GM15510 (cell line): Measurements from ENCODE around the gene NOTO.
A peak's percentile ranks its signal among the peaks of the same experiment; 100 is the strongest.

Source experiments
- POLR2A ChIP-seq: IDR thresholded peaks from 3 replicates; pipeline ENCODE4 v1.6.1; 2011; ENCODE audit warnings: borderline replicate concordance; ENCODE audit not compliant: insufficient read length; ENCODE audit errors: extremely low read depth

Gene NOTO

DNA sequence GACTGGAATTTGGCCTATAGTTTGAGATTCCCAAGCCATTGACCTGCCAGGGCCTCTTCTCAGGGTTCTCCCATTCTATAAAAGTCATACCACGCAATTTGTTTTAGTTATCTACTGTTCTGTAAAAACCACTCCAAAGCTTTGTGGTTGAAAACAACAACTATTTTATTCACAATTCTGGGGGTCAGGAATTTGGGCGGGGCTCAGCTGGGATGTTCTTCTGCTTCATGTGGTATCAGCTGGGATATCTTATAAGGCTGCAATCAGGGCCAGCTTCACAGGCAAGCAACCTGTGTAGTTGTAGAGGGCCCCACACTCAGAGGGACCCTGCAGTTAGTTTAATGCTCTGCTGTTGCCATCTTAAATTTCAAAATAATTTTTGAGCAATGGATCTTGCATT is 16.4 kb upstream of the NOTO start:
- TF ChIP-seq POLR2A: no peak

DNA sequence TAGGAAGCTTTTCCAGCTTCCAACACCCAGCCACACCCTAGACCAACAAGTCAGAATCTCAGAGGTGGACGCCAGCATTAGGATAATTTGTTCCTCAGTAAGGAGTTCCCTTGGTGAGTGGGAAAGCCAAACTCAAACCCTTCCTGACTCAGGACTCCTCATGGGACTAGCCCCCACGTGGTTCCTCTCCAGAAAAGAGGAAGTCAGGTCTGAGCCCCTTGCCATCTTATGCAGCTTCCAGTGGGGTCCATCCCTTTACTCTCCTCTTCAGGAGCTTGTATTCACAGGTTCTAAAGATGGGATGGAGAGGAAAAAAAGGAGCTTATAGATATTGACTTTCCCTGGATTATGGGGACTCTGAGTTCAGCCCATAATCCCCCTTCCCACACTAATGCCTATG is 14.8 kb upstream of the NOTO start:
- TF ChIP-seq POLR2A: no peak

DNA sequence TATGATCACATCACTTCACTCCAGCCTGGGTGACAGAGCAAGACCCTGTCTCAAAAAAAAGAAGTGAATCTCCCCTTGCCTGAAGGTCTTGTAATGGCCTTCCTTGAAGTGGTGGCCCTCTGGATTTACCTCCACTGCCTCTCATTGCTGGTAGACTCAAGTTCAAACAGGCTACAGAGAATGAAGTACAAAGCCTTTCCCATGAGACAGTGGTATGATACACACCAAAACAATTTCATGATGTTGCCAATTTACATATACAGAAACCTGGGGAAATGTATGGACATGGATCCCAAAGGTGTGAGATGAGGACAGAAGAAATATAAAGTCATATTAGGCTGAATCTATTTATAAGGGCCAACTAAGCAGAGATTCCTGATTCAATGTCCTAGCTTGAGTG is 4.8 kb upstream of the NOTO start:
- TF ChIP-seq POLR2A: no peak

DNA sequence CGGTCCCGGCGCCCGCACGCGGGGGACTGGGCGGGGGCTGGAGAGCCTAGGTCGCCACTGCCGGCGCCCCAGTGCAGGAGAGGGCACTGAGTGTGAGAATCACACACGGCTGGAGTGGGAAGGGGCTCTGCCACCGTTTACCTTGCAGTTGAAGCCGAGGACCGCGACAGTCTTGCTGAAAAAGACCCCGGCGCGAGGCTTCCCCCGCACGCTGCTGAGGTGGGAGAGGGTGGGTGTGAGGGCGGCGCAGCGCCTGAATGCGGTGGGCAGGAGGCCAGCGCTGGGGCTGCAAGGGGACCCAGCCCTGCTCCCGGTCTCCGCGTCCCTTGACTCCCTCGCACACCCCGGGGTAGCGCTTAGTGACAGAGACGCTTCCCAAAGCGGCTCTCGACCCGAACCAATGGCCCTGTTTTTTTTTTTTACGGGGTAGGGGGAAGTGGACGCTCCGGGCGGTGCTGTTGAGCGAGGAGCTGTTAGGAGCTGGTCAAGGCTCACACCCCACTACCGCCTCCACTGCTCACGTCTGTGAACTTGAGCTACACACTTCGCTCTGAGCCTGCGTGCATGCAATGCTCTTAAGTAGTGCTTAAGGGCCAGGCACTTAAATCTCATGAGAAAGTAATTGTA is 794 bp downstream of the NOTO start:
- no peak for TF ChIP-seq POLR2A

DNA sequence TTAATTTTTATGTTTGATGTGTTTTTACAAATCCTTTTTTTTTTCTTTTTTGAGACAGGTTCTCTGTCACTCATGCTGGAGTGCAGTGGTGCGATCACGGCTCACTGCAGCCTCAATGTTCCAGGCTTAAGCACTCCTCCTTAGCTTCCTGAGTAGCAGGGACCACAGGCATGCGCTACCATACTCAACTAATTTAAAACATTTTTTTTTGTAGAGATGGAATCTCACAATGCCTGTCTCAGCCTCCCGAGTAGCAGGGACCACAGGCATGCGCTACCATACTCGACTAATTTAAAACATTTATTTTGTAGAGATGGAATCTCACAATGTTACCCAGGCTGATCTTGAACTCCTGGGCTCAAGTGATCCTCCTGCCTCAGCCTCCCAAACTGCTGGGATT is 3.2 kb downstream of the NOTO start:
- no peak for TF ChIP-seq POLR2A

DNA sequence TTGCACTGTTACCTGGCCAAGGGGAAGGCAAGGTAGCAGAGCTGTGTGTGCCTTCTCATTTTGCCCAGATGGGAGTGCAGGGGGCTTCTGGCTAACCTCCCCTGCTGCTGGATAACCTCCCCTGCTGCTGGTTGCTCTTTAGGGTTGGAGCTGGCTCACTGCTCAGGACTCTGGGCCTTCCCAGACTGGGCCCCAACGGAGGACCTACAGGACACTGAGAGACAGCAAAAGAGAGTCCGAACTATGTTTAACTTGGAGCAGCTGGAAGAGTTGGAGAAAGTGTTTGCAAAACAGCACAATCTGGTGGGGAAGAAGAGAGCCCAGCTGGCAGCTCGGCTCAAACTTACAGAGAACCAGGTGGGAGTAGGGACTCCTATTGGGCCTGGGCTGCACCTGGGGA is 5.9 kb downstream of the NOTO start:
- TF ChIP-seq POLR2A: no peak

DNA sequence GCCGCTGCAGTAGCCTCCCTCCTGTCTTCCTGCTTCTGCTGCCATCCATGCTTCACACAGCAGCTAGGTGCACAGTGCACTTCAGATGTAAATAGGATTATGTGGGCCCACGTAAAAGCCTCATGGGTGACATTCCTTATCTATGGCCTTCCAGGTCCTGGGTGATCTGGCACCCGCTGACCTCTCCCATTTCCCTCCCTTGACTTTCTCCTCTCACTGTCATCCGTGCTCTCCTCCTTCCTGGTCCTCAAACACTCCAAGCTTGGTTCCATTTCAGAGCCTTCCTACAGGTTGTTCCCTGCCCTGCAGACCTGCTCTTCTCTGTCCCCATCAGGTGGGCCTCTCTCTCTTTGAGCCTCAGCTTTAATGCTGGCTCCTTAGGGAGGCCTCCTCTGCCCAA is 7.6 kb downstream of the NOTO start:
- no peak for TF ChIP-seq POLR2A

DNA sequence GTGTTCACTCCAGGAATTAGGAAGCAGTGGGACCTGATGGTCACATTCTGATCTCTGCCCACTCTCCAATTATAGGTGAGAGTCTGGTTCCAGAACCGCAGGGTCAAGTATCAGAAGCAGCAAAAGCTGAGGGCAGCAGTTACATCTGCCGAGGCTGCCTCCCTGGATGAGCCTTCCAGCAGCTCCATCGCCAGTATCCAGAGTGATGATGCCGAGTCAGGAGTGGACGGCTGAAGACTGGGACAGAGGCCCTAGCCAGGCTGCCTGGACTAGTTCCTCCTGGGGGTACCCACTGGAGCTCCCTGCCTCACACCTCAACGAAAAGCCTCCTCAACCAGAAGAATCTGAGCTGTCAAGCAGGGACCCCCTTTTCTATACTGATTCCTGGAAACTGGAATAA is 8.3 kb downstream of the NOTO start:
- no peak for TF ChIP-seq POLR2A

DNA sequence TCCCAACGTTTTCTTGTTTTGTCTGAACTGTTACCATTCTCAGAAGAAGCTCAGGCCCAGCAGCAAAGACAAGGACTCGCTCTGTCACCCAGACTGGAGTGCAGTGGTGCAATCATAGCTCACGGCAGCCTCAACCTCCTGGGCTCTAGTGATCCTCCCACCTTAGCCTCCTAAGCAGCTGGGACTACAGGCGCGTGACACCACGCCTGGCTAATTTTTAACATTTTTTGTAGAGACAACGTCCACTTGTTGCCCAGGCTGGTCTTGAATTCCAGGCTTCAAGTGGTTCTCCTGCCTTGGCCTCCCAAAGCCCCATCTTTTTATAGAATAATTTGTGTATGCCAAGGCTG is 9.7 kb downstream of the NOTO start:
- TF ChIP-seq POLR2A: no peak

DNA sequence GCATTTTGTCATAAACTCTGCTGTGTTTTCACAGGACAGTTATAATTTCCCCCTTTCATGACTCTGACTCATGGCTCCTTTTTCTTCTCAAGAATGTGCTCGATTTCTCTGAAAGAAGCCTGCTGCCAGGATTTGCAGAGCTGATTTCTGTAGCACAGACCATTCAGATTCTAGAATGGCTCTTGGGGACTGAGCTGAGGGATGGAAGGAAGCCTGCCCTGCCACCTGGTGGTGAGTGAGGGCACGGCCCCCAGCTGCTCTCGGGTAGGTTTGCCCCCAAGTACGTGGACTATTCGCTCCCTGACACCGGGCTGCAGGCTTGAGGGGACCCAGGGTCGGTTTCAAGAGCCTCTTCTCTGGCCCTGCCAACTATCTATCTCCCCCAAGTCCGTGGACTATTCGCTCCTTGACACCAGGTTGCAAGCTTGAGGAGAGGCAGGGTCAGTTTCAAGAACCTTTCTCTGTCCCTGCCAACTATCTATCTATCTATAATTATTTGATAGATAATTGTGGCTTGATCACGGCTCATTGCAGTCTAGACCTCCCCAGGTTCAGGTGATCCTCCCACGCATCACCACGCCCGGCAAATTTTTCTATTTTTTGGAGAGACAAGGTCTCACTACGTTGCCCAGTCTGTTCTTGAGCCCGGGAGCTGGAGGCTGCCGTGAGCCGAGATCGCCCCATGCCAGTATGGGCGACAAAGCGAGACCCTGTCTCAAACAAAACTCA is 10.2 kb downstream of the NOTO start:
- no peak for TF ChIP-seq POLR2A

DNA sequence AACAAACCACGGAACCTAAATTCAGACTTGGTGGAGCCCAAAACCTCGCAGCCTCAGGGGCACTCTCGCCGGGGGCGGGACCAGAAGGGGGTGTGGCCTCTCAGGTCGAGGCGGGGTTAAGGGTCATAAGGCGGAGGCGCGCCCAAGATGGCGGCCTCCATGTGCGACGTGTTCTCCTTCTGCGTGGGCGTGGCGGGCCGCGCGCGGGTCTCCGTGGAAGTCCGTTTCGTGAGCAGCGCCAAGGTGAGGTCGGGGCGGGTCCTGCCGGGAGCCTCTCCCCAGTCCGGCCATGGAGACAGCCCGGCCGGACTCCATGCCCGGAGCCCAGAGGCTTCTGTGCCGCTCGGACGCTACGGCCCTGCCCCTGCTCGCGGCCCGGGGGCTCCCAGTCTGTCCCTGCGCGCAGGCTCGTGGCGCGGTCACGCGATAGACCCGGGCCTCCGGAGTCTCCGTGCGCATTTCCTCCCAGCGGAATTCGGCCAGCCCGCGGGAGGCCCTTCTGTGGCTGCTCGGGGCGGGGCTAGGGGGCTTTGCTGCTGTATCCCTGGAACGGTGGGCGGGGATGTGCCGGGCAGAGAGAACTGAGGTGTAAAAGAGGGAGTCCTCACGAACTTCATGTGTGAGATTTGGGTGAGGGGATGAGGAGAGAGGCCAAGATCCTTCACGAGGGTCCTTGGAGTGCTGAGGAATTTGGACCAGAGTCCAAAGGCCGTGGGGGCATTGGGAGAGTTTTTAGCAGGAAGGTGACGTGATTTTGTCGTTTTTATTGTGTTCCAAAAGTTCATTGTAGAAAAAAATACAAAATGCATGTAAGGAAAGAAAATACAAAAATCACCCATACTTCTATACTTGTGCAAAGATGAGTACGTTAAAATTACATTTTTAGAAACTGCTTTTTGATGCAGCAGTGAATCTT is 12.0 kb downstream of the NOTO start, which contains the start of gene SMYD5:
TSS of gene SMYD5 (plus strand) at position 126 of the 916 bp plus-strand sequence. CDS start at position 148, 22 bp downstream.
- TF ChIP-seq POLR2A: peak; percentile 66

DNA sequence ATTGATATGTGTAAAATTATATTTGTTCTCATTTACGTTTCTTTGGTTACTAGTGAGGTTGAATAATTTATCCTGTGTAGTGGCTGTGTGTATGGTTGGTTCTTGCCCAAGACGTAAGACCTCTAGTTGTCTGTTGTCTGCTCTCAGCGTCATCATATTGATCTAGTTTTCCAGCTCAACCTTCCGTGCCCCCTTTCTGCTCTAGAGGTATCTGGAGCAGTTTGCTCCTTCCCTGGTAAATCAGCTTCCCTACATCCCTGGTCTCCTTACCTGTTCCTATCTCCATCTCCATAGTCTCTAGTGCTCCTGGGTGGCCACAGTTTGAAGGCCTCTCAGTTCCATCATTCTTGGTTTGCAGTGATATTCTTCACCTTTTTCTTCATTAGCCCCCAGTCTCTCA is 12.9 kb downstream of the NOTO start:
- no peak for TF ChIP-seq POLR2A

DNA sequence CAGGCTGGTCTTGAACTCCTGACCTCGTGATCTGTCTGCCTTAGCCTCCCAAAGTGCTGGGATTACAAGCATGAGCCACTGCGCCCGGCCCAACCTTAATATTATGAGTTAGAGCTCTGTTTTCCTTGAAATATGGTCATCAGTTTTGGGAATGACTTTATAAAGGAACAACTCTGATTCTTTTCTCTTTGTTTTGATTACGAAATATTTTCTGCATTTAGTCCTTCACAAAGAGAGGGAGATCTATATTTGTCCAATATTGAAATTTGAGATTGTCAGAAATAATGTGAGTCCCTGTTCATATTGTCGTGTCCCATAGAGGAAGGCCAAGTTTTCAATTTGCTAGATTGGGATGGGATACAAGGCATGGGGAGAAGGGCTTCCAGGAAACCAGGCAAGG is 14.8 kb downstream of the NOTO start:
- no peak for TF ChIP-seq POLR2A

DNA sequence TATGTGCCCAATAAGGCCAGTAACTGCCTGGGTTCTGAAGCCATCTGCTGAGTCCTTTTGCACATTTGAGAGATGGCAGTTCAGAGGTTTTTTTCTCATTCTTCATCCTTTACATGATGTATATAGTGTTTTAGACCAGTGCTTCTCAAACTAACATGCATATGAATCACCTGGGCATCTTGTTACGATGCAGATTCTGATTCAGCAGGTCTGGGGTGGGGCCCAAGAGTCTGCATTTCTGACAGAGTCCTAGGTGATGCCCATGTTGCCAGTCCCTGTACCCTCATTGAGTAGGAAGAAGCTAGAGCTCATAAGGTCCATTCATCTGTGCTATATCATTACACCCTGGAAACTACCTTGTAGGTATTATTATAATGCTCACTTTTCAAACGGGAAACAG is 15.5 kb downstream of the NOTO start:
- TF ChIP-seq POLR2A: no peak

DNA sequence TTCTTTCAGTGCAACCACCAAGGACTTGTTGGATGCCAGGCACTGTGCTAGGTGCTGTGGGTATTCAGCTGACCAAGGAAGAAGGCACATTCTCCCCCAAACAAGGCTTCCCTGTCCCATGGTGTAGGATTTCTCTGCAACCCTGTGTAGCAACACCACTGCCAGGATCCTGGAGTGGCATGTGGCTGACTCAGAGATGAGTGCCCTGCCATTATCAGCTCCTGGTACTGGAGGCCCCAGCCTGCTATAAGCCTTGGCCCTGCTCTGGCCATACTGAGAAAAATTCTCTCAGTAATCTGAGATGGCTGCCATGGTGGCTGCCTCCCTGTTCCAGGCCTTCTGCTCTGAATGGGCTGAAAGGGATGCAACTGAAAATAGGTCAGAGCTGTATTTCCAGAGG is 15.9 kb downstream of the NOTO start:
- no peak for TF ChIP-seq POLR2A
